ENCODE results near the gene SUCO. TPM values are rescaled to one million over a fixed set of nuclear protein-coding genes. Genes with fewer than 3 reads are reported as not detected.

Gene SUCO
- total RNA-seq, 1 donor from 2014 or later, result 37.4 TPM

DNA sequence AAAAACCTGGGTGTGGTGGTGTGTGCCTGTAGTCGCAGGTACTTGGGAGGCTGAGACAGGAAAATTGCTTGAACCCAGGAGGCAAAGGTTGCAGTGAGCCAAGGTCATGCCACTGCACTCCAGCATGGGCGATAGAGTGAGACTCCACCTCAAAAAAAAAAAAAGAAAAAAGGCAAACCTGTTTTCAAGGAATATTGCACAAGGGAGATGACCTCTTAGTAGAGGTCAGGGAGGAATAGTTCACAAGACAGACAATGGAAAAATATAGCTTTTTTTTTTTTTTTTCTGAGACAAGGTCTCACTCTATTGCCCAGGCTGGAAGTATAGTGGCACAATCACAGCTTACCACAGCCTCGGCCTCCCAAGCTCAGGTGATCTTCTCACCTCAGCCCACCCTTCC, 22.5 kb upstream of the SUCO start:
- no peak for DNase-seq (ENCODE audit: low read depth)
- no peak overlapping the region for H3K4me3 ChIP-seq (ENCODE audit: low read depth, low read length)
- TF ChIP-seq, protein P1, sequence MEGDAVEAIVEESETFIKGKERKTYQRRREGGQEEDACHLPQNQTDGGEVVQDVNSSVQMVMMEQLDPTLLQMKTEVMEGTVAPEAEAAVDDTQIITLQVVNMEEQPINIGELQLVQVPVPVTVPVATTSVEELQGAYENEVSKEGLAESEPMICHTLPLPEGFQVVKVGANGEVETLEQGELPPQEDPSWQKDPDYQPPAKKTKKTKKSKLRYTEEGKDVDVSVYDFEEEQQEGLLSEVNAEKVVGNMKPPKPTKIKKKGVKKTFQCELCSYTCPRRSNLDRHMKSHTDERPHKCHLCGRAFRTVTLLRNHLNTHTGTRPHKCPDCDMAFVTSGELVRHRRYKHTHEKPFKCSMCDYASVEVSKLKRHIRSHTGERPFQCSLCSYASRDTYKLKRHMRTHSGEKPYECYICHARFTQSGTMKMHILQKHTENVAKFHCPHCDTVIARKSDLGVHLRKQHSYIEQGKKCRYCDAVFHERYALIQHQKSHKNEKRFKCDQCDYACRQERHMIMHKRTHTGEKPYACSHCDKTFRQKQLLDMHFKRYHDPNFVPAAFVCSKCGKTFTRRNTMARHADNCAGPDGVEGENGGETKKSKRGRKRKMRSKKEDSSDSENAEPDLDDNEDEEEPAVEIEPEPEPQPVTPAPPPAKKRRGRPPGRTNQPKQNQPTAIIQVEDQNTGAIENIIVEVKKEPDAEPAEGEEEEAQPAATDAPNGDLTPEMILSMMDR (IDR thresholded peaks at IDR 0.05; ENCODE audit: insufficient read depth, low read length, poor library complexity, severe bottlenecking), result no peak
- H3K27me3 ChIP-seq (ENCODE audit: control insufficient read depth, insufficient read depth, low read length), result no peaks in the 10 kb centered on the region
- no peaks in the 10 kb centered on the region for H3K36me3 ChIP-seq (ENCODE audit: control insufficient read depth, insufficient read depth, low read length)

DNA sequence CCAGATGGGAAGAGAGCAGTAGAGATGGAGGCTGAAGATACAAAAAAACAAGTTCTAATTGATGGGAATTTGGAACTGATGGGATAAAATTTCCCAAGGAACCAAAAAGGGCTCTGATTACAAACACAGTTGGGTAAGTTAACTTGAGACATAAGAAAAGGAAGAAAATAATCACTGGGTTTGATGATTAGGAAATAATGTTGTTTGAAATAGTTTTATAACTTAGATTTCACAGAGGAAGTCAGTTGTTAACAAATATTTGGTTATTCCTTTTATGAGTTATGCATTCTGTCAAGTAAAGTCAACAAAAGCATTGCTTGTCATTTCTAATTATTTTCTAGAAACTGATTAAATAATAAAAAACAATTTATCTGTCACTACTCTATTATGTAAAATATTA, 20.4 kb upstream of the SUCO start:
- Histone ChIP-seq H3K27me3 (ENCODE audit: control insufficient read depth, insufficient read depth, low read length) (no peaks in the 10 kb centered on the region), H3K36me3 (ENCODE audit: control insufficient read depth, insufficient read depth, low read length) (no peaks in the 10 kb centered on the region), H3K4me3 (ENCODE audit: low read depth, low read length) (no peak overlapping the region)
- no peak for DNase-seq (ENCODE audit: low read depth)
- TF ChIP-seq, protein P1 (IDR thresholded peaks at IDR 0.05; ENCODE audit: insufficient read depth, low read length, poor library complexity, severe bottlenecking), result no peak

GRCh38 chr1:172513479-172513878, 19.5 kb upstream of the SUCO start:
- Histone ChIP-seq H3K36me3 (ENCODE audit: control insufficient read depth, insufficient read depth, low read length) (no peaks in the 10 kb centered on the region), H3K4me3 (ENCODE audit: low read depth, low read length) (no peak overlapping the region), H3K27me3 (ENCODE audit: control insufficient read depth, insufficient read depth, low read length) (no peaks in the 10 kb centered on the region)
- DNase-seq (ENCODE audit: low read depth), result no peak
- TF ChIP-seq, protein P1 (IDR thresholded peaks at IDR 0.05; ENCODE audit: insufficient read depth, low read length, poor library complexity, severe bottlenecking), result no peak

- DNase-seq (ENCODE audit: low read depth), result no peak
- no peaks in the 10 kb centered on the region for H3K36me3 ChIP-seq (ENCODE audit: control insufficient read depth, insufficient read depth, low read length)
- TF ChIP-seq, protein P1 (IDR thresholded peaks at IDR 0.05; ENCODE audit: insufficient read depth, low read length, poor library complexity, severe bottlenecking), result no peak
- H3K27me3 ChIP-seq (ENCODE audit: control insufficient read depth, insufficient read depth, low read length), result no peaks in the 10 kb centered on the region
- no peak overlapping the region for H3K4me3 ChIP-seq (ENCODE audit: low read depth, low read length)
These were observed 18.8 kb upstream of the SUCO start for GRCh38 chr1:172514108-172514507.

- no peak for DNase-seq (ENCODE audit: low read depth)
- Histone ChIP-seq H3K27me3 (ENCODE audit: control insufficient read depth, insufficient read depth, low read length) (no peaks in the 10 kb centered on the region), H3K36me3 (ENCODE audit: control insufficient read depth, insufficient read depth, low read length) (no peaks in the 10 kb centered on the region), H3K4me3 (ENCODE audit: low read depth, low read length) (no peak overlapping the region)
- TF ChIP-seq, protein P1 (IDR thresholded peaks at IDR 0.05; ENCODE audit: insufficient read depth, low read length, poor library complexity, severe bottlenecking), result no peak
These were observed 17.5 kb upstream of the SUCO start for GRCh38 chr1:172515436-172515835.

GRCh38 chr1:172515927-172516326, 17.0 kb upstream of the SUCO start:
- no peak for DNase-seq (ENCODE audit: low read depth)
- Histone ChIP-seq H3K27me3 (ENCODE audit: control insufficient read depth, insufficient read depth, low read length) (no peaks in the 10 kb centered on the region), H3K4me3 (ENCODE audit: low read depth, low read length) (no peak overlapping the region), H3K36me3 (ENCODE audit: control insufficient read depth, insufficient read depth, low read length) (no peaks in the 10 kb centered on the region)
- TF ChIP-seq, protein P1 (IDR thresholded peaks at IDR 0.05; ENCODE audit: insufficient read depth, low read length, poor library complexity, severe bottlenecking), result no peak
